ENCODE results near the gene GDI1.

DNA sequence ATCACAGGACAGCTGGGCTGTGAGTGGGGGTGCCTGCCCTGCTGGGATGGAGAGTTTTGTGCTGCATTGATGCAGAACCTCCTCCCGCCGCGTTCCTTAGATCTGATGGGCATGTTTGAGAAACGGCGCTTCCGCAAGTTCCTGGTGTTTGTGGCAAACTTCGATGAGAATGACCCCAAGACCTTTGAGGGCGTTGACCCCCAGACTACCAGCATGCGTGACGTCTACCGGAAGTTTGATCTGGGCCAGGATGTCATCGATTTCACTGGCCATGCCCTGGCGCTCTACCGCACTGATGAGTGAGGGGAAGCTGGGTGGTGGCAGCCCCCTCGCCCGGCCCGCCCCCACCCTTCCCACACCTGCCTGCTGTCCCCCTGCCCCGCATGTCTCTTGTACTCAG, 2.9 kb downstream of the GDI1 start:
- TF ChIP-seq, protein P1, sequence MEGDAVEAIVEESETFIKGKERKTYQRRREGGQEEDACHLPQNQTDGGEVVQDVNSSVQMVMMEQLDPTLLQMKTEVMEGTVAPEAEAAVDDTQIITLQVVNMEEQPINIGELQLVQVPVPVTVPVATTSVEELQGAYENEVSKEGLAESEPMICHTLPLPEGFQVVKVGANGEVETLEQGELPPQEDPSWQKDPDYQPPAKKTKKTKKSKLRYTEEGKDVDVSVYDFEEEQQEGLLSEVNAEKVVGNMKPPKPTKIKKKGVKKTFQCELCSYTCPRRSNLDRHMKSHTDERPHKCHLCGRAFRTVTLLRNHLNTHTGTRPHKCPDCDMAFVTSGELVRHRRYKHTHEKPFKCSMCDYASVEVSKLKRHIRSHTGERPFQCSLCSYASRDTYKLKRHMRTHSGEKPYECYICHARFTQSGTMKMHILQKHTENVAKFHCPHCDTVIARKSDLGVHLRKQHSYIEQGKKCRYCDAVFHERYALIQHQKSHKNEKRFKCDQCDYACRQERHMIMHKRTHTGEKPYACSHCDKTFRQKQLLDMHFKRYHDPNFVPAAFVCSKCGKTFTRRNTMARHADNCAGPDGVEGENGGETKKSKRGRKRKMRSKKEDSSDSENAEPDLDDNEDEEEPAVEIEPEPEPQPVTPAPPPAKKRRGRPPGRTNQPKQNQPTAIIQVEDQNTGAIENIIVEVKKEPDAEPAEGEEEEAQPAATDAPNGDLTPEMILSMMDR (IDR thresholded peaks at IDR 0.05) = no peak
- TF ChIP-seq POLR2A (IDR thresholded peaks at IDR 0.05) = no peak

Measured in body of pancreas (tissue), 4 donors.